Measurements from ENCODE around the gene CD99.

Gene CD99

DNA sequence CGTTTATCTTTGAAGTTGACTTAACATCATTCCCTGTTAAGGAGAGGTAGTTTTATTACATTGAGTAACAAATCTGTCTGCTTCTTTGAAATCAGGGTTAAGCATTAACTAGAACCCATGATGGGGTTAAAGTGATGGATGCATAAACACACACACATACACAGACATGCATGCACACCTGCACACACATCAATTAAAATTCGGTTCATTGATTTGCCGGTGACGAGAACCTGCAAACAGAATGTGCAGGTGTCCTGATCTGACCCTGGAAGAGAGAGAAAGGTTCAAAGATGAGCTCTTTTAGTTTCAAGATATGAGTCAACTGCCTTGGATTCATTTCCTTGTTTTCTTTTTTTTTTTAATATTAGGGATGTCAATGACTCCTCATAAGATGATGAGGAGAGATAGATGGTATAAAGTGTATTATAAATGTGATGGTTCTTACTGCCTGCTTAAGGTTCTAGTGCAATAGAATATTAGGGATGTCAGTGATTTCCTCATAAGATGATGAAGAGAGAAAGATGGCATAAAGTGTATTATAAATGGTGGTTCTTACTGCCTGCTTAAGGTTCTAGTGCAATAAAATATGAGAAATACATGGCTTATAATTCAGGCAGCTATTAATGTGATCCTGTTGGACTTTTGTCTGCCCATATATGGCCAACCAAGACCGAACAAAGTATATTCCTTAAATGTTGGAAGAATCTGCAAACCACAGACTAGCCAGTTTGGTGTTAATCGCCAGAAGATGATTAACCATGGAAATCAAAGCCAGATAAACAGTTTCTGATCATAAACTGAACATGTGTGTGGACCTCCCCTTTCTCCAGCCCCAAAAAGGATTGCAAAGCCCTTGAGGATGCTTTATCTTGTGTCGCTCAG, 14.1 kb upstream of the CD99 start:
- DNase-seq = no peak

GRCh38 chrX:2677764-2678163, 13.3 kb upstream of the CD99 start:
- DNase-seq = no peak

GRCh38 chrX:2678583-2678982, 12.5 kb upstream of the CD99 start:
- no peak for DNase-seq

- no peak for DNase-seq
These were observed 11.3 kb upstream of the CD99 start for GRCh38 chrX:2679534-2680485.

- no peak for DNase-seq
These were observed 10.4 kb upstream of the CD99 start for GRCh38 chrX:2680486-2681348.

GRCh38 chrX:2682565-2683177, 8.4 kb upstream of the CD99 start:
- DNase-seq = no peak

DNA sequence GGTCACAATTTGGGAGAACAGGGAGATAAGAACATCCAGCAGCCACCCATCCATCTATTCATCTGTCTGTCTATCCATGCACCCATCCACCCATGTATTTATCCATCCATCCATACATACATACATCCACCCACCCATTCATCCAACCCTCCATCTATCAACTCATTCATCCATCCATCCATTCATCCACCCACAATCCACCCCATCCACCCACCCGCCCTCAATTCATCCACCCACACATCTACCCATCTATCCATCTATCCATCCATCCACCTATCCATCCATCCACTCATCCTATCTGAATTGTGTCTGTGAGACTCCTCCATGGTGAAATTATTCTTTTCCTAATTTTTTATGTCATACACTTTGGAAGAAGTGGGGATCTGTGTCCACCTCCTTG, 6.8 kb upstream of the CD99 start:
- no peak for DNase-seq

GRCh38 chrX:2685886-2686285, 5.2 kb upstream of the CD99 start:
- DNase-seq = no peak

- no peak for DNase-seq
These were observed 1.1 kb upstream of the CD99 start for GRCh38 chrX:2689773-2690666.

GRCh38 chrX:2691543-2692220, 587 bp downstream of the CD99 start:
- DNase-seq = no peak

GRCh38 chrX:2692221-2693112, 1.4 kb downstream of the CD99 start:
- DNase-seq = no peak

DNA sequence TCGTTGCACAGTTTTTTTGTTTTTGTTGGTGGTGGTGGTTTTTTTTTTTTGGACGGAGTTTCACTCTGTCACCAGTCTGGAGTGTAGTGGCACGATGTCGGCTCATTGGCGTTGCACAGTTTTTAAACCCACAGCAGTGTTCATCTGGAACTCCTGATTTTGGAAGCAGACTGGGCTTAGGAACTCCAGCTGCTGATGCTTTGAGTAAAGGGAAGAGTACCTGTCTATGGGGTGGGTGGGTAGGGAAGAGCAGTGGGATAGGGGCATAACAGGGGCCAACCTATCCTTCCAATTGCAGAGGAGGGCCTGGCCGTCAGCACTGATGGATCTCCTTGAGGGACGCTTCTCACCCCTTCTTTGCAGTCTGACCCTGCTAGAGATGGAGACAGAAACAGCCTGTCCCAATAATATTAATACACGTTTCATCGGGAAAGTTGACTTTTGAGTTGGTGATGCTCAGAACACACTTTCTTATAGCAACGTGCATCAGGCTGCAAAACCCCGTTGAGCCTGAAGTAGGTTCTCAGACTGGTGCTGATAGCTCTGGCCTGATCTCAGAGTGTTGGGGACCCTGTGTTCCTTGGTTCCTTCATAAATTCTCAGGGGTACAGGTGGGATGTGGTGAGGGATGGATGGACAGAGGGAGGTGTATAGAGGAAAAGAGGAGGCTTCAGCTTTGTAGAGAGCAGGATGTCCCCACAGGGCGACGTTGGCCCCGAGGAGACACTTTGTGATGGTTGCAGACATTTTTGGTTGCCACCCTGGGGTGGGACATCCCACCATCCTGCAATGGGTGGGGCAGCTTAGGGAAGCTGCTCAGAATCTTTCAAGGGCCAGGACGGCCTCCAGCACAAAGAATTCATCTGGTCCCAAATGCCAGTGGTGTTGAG, 2.3 kb downstream of the CD99 start:
- no peak for DNase-seq

- DNase-seq = no peak
These were observed 3.8 kb downstream of the CD99 start for GRCh38 chrX:2694914-2695267.

DNA sequence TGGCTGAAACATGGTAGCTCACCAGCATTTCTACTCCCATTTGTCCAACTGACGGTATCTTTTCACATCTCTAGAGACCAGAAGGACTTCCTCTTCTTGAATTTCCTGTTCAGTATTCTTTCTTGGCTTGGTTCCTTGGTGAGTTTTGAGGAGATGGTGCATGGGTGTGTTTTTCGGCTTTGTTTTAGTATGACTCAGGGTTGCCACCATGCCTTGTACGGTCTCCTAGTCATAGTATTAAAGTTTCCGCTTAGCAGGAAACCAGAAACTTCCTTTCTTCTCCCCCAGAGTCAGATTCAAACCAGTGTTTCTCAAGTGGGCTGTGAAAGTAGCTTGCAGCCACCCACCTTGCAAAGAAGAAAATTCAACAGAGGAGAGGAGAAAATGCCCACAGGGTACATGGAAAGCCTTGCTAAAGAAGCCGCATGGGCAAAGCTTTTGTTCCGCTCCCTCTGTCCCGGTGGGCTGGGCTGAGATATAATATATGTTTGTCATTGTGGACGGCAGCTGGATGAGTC, 5.7 kb downstream of the CD99 start:
- DNase-seq = no peak

- DNase-seq = no peak
These were observed 6.2 kb downstream of the CD99 start for GRCh38 chrX:2697306-2697705.

GRCh38 chrX:2697741-2698299, 6.7 kb downstream of the CD99 start:
- DNase-seq = no peak

GRCh38 chrX:2698604-2699003, 7.5 kb downstream of the CD99 start:
- DNase-seq = no peak

DNA sequence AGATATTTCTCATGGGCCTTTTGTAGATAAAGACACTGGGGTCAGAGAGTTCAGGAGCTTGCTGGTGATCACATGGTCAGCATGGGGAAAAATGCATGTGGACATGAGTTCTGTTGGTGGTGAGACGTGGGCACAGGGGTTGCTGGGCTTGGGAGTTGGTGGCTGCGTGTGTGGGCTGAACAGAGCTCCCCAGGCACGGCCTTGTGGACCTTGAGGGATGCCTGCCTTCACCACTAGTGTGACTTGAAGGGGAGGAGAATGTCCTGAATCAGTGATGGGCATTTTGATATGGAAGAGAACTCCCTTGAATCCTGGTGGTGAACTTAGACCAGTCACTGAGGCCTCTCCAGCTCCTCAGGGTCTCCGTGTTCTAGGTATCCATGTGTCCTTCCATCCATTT, 8.9 kb downstream of the CD99 start:
- DNase-seq = no peak

Measured in NCI-H69 (cell line).